Skeletal muscle cell (primary cell): ENCODE measurements around the gene CMIP.
"Not testable (repeated sequence)": the region's sequence is repeated elsewhere in the genome, so short reads cannot be mapped to it uniquely, and the experiment has no call there.

ENCODE experiments used
- DNase-seq: peaks from one replicate; pipeline ENCODE4 v3.0.0-alpha.2; 2010; ENCODE audit warnings: low read depth
- H3K4me3 ChIP-seq: 2 replicates; pipeline ENCODE4 v1.5.1; 2011; ENCODE audit warnings: low read depth, mild to moderate bottlenecking, control low read depth, low read length, moderate library complexity

CMIP gene

DNA sequence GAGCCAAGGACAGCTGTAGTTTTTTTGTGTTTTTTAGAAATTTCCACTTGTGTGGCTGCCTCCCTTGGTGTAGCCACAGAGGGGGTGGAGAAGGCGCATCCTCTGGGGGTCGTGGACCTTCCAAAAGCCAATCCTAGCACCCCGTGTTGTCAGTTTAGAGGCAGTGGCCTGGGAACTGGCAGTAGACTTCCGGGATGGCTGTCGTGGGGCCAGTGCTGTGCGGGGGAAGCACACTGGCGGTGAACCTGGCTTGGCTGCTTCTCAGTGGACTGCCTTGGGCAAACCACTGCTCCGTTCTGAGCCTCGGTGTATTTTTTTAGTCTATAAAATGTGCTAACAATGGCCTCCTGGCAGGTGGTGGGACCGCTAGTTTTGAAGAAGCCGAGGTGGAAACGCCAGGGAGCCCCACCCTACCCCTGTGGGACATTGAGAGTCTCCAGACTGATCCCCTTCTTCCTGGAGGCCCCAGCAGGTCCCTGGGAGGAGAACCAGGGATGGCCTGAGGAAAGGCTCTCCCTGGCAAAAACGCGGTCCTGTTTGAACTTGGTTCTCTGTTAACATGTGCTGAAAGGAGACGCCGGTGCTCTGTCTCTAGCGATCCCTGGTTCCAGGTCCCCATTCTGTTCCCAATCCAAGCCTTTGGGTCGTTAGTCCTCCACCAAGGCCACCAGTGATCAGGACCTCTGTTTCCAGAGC is 125.7 kb downstream of the CMIP start:
- no peak overlapping the region for H3K4me3 ChIP-seq
- no peak for DNase-seq

DNA sequence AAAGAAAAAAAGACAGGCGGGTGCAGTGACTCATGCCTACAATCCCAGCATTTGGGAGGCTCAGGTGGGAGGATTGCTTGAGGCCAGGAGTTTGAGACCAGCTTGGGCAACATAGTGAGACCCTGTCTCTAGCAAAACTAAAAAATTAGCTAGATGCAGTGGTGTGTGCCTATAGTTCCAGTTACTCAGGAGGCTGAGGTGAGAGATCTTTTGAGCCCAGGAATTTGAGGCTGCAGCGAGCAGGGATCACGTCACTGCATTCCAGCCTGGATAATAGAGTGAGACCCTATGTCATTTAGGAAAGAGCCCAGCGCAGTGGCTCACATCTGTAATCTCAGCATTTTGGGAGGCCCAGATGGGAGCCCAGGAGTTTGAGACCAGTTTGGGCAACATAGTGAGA is 126.6 kb downstream of the CMIP start:
- no peak for DNase-seq
- H3K4me3 ChIP-seq = no peak overlapping the region

GRCh38 chr16:81571592-81572385 is 127.2 kb downstream of the CMIP start:
- H3K4me3 ChIP-seq = no peak overlapping the region
- DNase-seq = no peak

DNA sequence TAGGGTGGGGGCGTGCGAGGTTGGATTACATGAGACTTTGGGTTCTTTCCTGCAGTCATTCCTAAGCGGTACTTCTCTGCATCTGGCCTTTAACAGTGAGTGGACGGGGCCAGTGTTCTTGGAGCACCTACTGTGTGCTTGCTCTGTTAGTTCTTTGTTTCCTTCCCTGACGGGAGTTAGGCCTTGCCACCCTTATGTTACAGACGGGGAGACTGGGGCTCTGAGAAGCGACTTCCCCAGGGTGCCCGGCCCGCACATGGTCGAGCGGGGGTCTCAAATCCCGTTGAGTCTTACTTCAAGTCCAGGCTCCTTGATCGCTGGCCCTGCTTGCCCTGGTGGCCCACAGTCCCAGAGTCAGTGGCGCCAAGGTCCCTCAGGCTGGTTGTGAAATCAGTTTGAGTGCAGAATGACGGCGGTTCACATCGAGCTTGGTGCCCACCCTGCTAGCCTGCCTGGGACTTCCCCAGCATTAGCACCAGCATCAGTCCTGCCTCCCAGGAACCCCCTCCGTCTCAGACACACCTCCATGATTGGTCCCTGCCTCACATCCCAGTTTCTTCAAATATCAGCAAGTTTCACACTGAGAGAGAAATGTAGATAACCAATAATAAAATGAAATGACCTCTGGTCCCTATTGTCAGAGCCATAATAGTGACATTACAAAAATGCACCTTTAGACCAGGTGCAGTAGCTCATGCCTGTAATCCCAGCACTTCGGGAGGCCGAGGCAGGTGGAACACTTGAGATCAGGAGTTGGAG is 128.0 kb downstream of the CMIP start:
- no peak for DNase-seq
- H3K4me3 ChIP-seq = no peak overlapping the region

- no peak overlapping the region for H3K4me3 ChIP-seq
- DNase-seq = no peak
These were observed 129.0 kb downstream of the CMIP start for GRCh38 chr16:81573533-81574020.

DNA sequence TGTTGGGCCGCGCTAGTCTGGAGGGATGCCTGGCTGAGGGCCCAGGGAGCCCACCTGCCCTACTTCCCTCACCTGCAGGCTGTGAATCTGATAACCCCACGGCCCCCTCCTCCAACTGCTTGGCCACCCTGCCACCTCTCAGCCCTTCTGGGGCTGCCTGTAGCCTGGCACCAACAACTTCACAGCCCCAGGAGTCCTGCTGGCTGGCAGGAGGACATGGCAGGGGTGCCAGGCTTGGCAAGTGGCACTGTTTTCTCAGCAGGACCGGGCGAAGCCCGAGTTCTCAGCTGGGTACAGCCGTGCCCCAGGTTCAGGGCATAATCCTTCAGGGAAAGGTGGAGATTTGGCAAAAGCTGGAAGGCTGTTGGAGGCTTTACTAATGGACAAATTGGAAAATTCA is 129.6 kb downstream of the CMIP start:
- H3K4me3 ChIP-seq = no peak overlapping the region
- no peak for DNase-seq

DNA sequence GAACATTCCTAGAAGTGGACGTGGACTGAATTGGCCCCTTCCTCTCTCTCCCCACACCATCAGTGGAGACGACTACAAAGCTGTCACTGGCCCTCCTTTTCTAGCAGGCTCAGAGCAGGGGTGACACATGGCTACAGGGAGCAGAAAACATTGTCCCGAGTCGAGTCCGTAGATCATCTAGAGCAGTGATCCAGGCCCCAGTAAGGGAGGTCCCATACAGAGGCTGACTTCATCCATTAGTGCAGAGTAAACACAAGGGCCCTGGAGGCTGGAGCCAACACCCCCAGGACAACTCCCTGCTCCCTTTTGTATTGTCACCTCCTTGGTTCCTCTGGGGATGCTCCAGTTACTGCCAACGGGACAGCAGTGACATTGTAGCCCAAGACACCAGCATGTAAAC is 130.7 kb downstream of the CMIP start:
- no peak overlapping the region for H3K4me3 ChIP-seq
- no peak for DNase-seq

DNA sequence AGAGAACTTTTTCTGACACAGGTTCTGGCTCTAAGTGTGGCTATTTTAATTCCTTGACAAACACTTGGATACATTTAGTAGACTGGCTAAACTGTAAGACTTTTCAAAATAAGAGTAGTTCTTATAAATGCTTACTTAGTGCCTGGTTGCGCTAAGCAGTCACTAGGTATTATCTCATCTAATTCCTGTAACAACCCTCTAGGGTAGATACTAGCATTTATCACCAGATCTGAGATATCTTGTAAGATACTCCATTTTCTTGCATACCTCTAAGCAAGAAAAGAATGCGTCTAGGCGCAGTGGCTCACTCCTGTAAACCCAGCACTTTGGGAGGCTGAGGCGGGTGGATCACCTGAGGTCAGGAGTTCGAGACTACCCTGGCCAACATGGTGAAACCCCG is 131.2 kb downstream of the CMIP start:
- DNase-seq = no peak

GRCh38 chr16:81576696-81577095 is 132.1 kb downstream of the CMIP start:
- no peak for DNase-seq
- H3K4me3 ChIP-seq = no peak overlapping the region

More for the DNA sequence above, 131.2 kb downstream of the CMIP start:
- H3K4me3 ChIP-seq = no peak overlapping the region

DNA sequence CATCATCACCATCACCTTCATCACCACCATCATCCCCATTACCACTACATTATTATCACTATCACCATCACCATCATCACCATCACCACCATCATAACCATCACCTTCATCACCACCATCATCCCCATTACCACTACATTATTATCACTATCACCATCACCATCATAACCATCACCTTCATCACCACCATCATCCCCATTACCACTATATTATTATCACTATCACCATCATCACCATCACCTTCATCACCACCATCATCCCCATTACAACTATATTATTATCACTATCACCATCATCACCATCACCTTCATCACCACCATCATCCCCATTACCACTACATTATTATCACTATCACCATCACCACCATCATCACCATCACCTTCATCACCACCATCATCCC is 132.7 kb downstream of the CMIP start:
- H3K4me3 ChIP-seq, DNase-seq: not testable (repeated sequence)

GRCh38 chr16:81578076-81578475 is 133.5 kb downstream of the CMIP start:
- no peak overlapping the region for H3K4me3 ChIP-seq
- DNase-seq = no peak

GRCh38 chr16:81578636-81579413 is 134.2 kb downstream of the CMIP start:
- no peak overlapping the region for H3K4me3 ChIP-seq
- DNase-seq = no peak

- no peak for DNase-seq
- no peak overlapping the region for H3K4me3 ChIP-seq
These were observed 136.5 kb downstream of the CMIP start for GRCh38 chr16:81581107-81581506.

DNA sequence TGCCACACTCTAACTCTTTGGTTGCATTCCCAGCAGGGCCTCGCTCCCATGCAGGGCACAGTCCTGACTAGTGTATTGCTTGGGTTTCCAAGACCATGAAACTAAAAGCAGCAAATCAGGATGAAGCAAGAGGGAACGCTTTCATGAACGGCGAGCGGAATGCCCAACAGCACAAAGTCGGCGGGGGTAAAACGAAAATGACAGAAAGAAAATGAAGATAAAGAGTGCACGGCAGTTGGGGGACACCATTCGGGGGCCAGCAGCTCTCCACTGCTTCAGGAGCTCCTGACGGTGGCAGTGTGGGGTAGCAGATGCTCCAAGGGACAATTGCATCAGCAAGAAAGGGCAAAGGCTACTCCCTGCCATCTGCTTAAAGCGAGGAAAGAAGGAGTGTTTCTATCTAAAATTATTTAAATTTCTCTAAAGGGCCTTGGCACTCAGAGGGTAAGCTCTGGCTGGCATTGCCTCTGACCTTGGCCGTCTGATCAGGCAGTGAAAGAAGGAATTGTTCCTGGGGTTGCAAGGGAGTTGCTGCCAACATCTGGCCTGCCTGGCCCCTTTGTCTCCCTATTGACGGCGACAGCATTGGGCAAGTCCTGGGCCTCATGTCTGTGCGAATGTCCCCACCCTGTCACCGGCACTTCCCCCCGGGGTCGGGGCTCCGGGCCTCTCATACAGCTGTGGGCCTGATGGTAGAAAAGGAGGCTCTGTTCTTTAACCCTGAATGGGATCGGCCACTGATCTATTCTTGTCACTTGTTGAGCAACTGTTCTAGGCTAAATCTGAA is 138.2 kb downstream of the CMIP start:
- no peak overlapping the region for H3K4me3 ChIP-seq
- no peak for DNase-seq

DNA sequence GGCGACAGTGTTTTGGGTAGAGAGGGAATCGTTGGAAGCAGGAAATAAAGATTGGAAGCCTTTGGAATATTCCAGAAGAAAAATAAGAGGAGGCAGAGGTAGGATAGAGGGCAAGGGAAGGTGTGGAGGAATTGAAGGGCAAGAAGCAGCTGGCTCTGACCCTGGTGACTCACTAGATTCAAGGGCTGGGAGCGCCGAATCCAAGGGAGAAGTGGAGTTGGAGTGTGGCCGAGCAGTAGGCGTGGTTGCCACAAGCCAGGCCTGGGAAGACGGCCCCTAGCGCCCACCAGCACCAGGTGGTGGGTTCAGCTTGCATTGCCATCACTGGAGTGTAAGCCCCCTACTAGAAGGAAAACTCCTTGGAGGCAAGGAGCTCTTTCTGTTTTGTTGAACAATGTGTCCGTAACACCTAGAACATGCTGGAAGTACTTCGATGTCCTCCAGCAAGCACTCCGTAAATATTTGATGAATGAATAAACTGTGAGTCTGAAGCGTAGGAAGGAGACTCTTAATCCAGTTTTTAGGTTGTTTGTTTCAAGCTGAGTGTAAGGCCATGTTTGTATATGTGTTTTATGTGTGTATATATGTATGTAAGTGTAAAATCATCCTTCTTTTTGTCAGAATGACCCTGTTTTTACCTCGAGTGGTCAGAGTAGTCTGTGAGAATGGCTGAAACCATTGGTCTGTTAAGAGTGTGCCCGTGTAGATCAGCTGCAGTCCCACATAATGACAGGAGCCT is 139.5 kb downstream of the CMIP start:
- DNase-seq = no peak
- no peak overlapping the region for H3K4me3 ChIP-seq

DNA sequence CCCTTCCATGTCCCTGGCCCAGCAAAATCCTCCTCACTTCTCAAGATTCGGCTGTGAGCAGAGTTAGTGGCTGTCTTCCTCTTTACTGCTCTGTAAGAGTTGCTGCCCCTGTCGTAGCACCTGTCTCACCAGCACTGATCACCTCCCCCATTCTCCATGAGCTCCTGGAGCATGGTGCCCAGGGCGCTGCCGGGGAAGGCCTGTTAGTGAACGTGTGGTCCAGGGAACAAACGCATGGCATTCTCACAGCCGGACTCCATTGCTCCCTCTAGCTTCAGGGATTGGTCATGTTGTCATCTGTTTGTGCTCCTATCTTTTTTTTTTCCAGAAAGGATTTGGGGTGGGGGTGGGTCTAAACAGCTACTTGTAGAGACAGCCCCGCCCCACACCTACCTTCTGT is 141.2 kb downstream of the CMIP start:
- no peak overlapping the region for H3K4me3 ChIP-seq
- no peak for DNase-seq

- no peak overlapping the region for H3K4me3 ChIP-seq
- no peak for DNase-seq
These were observed 141.8 kb downstream of the CMIP start for GRCh38 chr16:81586417-81586816.

DNA sequence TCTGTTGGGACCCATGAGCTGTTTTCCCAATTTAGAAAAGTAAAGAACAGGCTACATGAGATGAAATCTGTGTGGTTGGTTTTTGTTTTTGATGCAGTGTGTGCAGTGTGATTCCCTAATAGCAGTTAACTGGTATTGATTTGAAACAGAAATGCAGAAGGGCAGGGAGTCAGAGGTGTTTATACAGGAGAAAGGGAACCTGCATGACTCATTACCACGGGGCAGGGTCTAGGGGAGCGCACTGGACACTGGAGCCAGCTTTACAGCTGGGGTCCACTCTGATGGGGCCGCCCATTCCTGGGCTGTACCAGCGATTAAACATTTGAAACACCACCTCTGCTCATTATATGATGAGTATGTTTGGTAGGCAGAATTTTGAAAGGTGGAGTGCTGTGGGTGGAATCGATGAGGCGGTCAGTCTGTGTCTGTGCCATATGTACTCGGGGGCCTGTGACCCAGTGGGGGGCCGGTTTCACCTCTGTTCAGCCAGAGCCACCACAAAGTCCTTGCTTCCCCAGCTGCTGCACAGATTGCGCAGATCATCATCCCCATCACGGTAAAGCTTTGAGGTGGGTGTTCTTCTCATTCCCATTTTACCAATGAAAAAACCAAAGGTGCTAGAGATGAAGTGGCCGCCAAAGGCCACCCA is 142.5 kb downstream of the CMIP start:
- DNase-seq = no peak
- no peak overlapping the region for H3K4me3 ChIP-seq
